HEK293 (cell line): Measurements from ENCODE around the gene SUSD3.

Experiments used
- CTCF ChIA-PET: fragments of 350-600 bp; formaldehyde crosslinking; extraction: SDS; loops from one replicate; lab custom pipeline; 2021; ENCODE audit warnings: antibody characterized with exemption; lab: Yijun Ruan, JAX
- POLR2A ChIA-PET: fragments of 300-600 bp; formaldehyde crosslinking; extraction: SDS; loops from one replicate; lab custom pipeline; 2020; ENCODE audit warnings: antibody characterized with exemption, inconsistent platforms; lab: Yijun Ruan, JAX
- H3K27ac ChIP-seq: fragments of 200-500 bp; sonication (Bioruptor generic); 2 replicates; pipeline ENCODE4 v1.5.1; 2014; ENCODE audit warnings: low read depth, low read length, control low read depth, inconsistent platforms; ENCODE audit errors: extremely low read depth
- H3K36me3 ChIP-seq, 2 experiments: fragments of 200-500 bp in 1 of 2; sonication (Bioruptor generic) in 1 of 2; 1 replicate in 1 of 2; 2 replicates in 1 of 2; pipeline ENCODE4 v1.5.1; 2014 to 2017; ENCODE audit warnings: inconsistent platforms in 2 of 2, low read length in 2 of 2; ENCODE audit not compliant: control insufficient read depth in 2 of 2, insufficient read depth in 1 of 2
- H3K4me1 ChIP-seq: fragments of 200-500 bp; sonication (Bioruptor generic); 2 replicates; pipeline ENCODE4 v1.5.1; 2014; ENCODE audit warnings: mild to moderate bottlenecking, low read length, inconsistent platforms; ENCODE audit not compliant: control insufficient read depth, insufficient read depth
- H3K4me3 ChIP-seq: 2 replicates; pipeline ENCODE4 v1.5.1; 2011; ENCODE audit warnings: low read depth, mild to moderate bottlenecking, control low read depth, low read length, moderate library complexity
- H3K9me3 ChIP-seq: fragments of 200-500 bp; sonication (Bioruptor generic); 2 replicates; pipeline ENCODE4 v1.5.1; 2014; ENCODE audit warnings: low read depth, low read length, inconsistent platforms; ENCODE audit not compliant: control insufficient read depth, insufficient read depth
- GLIS1 ChIP-seq: fragments of 450-650 bp; formaldehyde crosslinking; IDR thresholded peaks from 2 replicates; pipeline ENCODE4 v1.5.1; 2016; ENCODE audit warnings: missing biosample characterization, missing genetic modification characterization
- HOXC10 ChIP-seq: sonication (generic); formaldehyde crosslinking; IDR thresholded peaks from 2 replicates; pipeline ENCODE4 v1.8.1; 2023; ENCODE audit warnings: mild to moderate bottlenecking, missing genetic modification reagents
- KLF10 ChIP-seq: fragments of 450-650 bp; IDR thresholded peaks from 2 replicates; pipeline ENCODE4 v1.5.1; 2018; ENCODE audit warnings: missing biosample characterization, mild to moderate bottlenecking, missing genetic modification characterization
- MZF1 ChIP-seq: fragments of 450-650 bp; formaldehyde crosslinking; IDR thresholded peaks from 2 replicates; pipeline ENCODE4 v1.5.1; 2017; ENCODE audit warnings: missing biosample characterization, missing genetic modification characterization, borderline replicate concordance
- PRDM1 ChIP-seq: fragments of 450-650 bp; formaldehyde crosslinking; IDR thresholded peaks from 2 replicates; pipeline ENCODE4; 2016; ENCODE audit warnings: missing biosample characterization, missing genetic modification characterization
- SALL2 ChIP-seq: fragments of 450-650 bp; formaldehyde crosslinking; IDR thresholded peaks from 2 replicates; pipeline ENCODE4 v1.5.0; 2017; ENCODE audit warnings: missing biosample characterization, mild to moderate bottlenecking, missing genetic modification characterization, borderline replicate concordance
- WT1 ChIP-seq: fragments of 450-650 bp; formaldehyde crosslinking; IDR thresholded peaks from 2 replicates; pipeline ENCODE4 v1.5.1; 2016; ENCODE audit warnings: missing biosample characterization, missing genetic modification characterization
- ZEB2 ChIP-seq: fragments of 450-650 bp; formaldehyde crosslinking; IDR thresholded peaks from 2 replicates; pipeline ENCODE4 v1.5.1; 2016; ENCODE audit warnings: missing biosample characterization, missing genetic modification characterization
- ZFP37 ChIP-seq: fragments of 450-650 bp; formaldehyde crosslinking; IDR thresholded peaks from 2 replicates; pipeline ENCODE4 v1.5.1; 2016; ENCODE audit warnings: missing biosample characterization, missing genetic modification characterization
- ZNF223 ChIP-seq: fragments of 450-650 bp; formaldehyde crosslinking; IDR thresholded peaks from 2 replicates; pipeline ENCODE4 v1.5.1; 2016; ENCODE audit warnings: missing biosample characterization, missing genetic modification characterization
- ZNF335 ChIP-seq: fragments of 450-650 bp; formaldehyde crosslinking; conservative IDR thresholded peaks from 2 replicates; pipeline ENCODE4 v1.5.1; 2016; ENCODE audit warnings: missing biosample characterization, missing genetic modification characterization
- ZNF341 ChIP-seq: fragments of 450-650 bp; formaldehyde crosslinking; IDR thresholded peaks from 2 replicates; pipeline ENCODE4; 2016; ENCODE audit warnings: low read depth, missing biosample characterization, missing genetic modification characterization
- ZNF398 ChIP-seq: fragments of 450-650 bp; formaldehyde crosslinking; IDR thresholded peaks from 2 replicates; pipeline ENCODE4 v1.5.1; 2017; ENCODE audit warnings: missing biosample characterization, missing genetic modification characterization
- ZNF473 ChIP-seq: fragments of 450-650 bp; formaldehyde crosslinking; IDR thresholded peaks from 2 replicates; pipeline ENCODE4 v1.5.1; 2017; ENCODE audit warnings: missing biosample characterization, missing genetic modification characterization
- ZNF544 ChIP-seq: fragments of 450-650 bp; formaldehyde crosslinking; IDR thresholded peaks from 2 replicates; pipeline ENCODE4 v1.5.0; 2017; ENCODE audit warnings: missing biosample characterization, missing genetic modification characterization
- ZNF600 ChIP-seq: fragments of 450-650 bp; formaldehyde crosslinking; IDR thresholded peaks from 2 replicates; pipeline ENCODE4 v1.5.1; 2016; ENCODE audit warnings: missing biosample characterization, missing genetic modification characterization
- ZNF629 ChIP-seq: fragments of 450-650 bp; formaldehyde crosslinking; IDR thresholded peaks from 2 replicates; pipeline ENCODE4 v1.5.1; 2017; ENCODE audit warnings: missing biosample characterization, missing genetic modification characterization
- ZNF777 ChIP-seq: fragments of 450-650 bp; formaldehyde crosslinking; IDR thresholded peaks from 2 replicates; pipeline ENCODE4 v1.5.1; 2017; ENCODE audit warnings: missing biosample characterization, missing genetic modification characterization, borderline replicate concordance
- ZNF785 ChIP-seq: fragments of 450-650 bp; formaldehyde crosslinking; IDR thresholded peaks from 2 replicates; pipeline ENCODE4 v1.5.1; 2016; ENCODE audit warnings: missing biosample characterization, missing genetic modification characterization
- TF ChIP-seq, protein P1 (sequence below): fragments of 450-650 bp; formaldehyde crosslinking; IDR thresholded peaks from 2 replicates; pipeline ENCODE4 v1.5.1; 2016; ENCODE audit warnings: missing biosample characterization, missing genetic modification characterization
- TF ChIP-seq, protein P2 (sequence below): fragments of 450-650 bp; formaldehyde crosslinking; IDR thresholded peaks from 2 replicates; pipeline ENCODE4 v1.5.1; 2016; ENCODE audit warnings: missing biosample characterization, missing genetic modification characterization
- TF ChIP-seq, protein P3 (sequence below): fragments of 450-650 bp; formaldehyde crosslinking; IDR thresholded peaks from 2 replicates; pipeline ENCODE4 v1.5.1; 2017; ENCODE audit warnings: missing biosample characterization, missing genetic modification characterization
- TF ChIP-seq, protein P4 (sequence below): fragments of 450-650 bp; formaldehyde crosslinking; IDR thresholded peaks from 2 replicates; pipeline ENCODE4 v1.5.1; 2016; ENCODE audit warnings: missing biosample characterization, missing genetic modification characterization, low read depth

The SUSD3 gene

DNA sequence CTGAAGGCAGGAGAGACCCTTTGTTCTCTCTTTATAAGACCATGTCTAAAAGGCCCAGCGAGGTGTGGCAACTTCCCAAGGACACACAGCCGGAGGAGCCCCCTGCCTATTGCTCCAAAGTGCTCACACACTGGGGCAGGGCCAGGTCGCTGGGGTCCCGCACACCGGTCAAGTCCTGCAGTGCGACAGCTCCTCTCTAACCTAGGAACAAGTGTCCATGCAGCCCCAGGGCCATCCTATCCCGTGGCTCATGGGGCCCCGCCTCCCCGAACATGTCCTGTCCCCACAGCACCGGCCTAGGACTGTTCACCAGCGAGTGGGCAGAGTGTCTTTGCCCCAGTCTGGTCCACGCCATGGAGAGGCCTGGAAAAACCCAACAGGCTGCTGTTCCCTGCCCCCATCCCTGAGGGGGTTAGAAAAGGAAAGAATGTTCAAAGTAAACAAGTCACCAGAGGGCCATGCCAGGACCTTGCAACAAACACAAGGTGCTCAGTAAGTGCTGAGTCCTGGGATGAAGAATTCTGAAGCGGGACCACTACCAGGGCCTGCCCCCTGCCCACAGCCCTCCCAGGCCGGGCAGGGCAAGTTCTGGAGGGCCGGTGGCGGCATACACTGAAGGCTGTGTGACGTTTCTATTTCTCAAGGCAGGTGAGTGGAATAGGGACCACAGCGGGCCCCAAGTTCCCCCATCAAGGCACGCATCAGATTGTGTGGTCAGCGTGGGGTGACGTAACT is 74.6 kb downstream of the SUSD3 start:
- TF ChIP-seq MZF1 (tag by site-specific recombination) = no peak
- TF ChIP-seq ZNF473 = no peak
- no peak for TF ChIP-seq ZNF600 (tag by site-specific recombination)
- TF ChIP-seq, protein P1, sequence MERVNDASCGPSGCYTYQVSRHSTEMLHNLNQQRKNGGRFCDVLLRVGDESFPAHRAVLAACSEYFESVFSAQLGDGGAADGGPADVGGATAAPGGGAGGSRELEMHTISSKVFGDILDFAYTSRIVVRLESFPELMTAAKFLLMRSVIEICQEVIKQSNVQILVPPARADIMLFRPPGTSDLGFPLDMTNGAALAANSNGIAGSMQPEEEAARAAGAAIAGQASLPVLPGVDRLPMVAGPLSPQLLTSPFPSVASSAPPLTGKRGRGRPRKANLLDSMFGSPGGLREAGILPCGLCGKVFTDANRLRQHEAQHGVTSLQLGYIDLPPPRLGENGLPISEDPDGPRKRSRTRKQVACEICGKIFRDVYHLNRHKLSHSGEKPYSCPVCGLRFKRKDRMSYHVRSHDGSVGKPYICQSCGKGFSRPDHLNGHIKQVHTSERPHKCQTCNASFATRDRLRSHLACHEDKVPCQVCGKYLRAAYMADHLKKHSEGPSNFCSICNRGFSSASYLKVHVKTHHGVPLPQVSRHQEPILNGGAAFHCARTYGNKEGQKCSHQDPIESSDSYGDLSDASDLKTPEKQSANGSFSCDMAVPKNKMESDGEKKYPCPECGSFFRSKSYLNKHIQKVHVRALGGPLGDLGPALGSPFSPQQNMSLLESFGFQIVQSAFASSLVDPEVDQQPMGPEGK (tag by site-specific recombination) = 0 out of 2 replicates have a peak, but pooled peaks have one; percentile 45
- no peak for TF ChIP-seq SALL2 (tag by site-specific recombination)
- TF ChIP-seq, protein P2, sequence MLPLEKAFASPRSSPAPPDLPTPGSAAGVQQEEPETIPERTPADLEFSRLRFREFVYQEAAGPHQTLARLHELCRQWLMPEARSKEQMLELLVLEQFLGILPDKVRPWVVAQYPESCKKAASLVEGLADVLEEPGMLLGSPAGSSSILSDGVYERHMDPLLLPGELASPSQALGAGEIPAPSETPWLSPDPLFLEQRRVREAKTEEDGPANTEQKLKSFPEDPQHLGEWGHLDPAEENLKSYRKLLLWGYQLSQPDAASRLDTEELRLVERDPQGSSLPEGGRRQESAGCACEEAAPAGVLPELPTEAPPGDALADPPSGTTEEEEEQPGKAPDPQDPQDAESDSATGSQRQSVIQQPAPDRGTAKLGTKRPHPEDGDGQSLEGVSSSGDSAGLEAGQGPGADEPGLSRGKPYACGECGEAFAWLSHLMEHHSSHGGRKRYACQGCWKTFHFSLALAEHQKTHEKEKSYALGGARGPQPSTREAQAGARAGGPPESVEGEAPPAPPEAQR (tag by site-specific recombination) = no peak
- TF ChIP-seq GLIS1 (tag by site-specific recombination) = peak; percentile 67
- no peak for TF ChIP-seq ZNF544 (tag by site-specific recombination)
- TF ChIP-seq, protein P3, sequence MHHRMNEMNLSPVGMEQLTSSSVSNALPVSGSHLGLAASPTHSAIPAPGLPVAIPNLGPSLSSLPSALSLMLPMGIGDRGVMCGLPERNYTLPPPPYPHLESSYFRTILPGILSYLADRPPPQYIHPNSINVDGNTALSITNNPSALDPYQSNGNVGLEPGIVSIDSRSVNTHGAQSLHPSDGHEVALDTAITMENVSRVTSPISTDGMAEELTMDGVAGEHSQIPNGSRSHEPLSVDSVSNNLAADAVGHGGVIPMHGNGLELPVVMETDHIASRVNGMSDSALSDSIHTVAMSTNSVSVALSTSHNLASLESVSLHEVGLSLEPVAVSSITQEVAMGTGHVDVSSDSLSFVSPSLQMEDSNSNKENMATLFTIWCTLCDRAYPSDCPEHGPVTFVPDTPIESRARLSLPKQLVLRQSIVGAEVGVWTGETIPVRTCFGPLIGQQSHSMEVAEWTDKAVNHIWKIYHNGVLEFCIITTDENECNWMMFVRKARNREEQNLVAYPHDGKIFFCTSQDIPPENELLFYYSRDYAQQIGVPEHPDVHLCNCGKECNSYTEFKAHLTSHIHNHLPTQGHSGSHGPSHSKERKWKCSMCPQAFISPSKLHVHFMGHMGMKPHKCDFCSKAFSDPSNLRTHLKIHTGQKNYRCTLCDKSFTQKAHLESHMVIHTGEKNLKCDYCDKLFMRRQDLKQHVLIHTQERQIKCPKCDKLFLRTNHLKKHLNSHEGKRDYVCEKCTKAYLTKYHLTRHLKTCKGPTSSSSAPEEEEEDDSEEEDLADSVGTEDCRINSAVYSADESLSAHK (tag by site-specific recombination) = no peak
- no peak for TF ChIP-seq ZFP37 (tag by site-specific recombination)
- TF ChIP-seq ZNF629 (tag by site-specific recombination) = peak; percentile 66; the same call in 1 of the 2 replicates
- peak; percentile 16; the same call in 1 of the 2 replicates for TF ChIP-seq ZNF335 (tag by site-specific recombination)
- TF ChIP-seq ZNF341 (tag by site-specific recombination) = no peak
- TF ChIP-seq, all 188 proteins: peak for 4
- Histone ChIP-seq H3K4me1 (0 out of 2 replicates have a peak, but pooled peaks cover 2% of the 10 kb centered on the region), H3K36me3 (peaks cover 0 to 8% of the 10 kb centered on the region in 2 experiments; a peak in 1 of 3 replicates), H3K9me3 (no peaks in the 10 kb centered on the region), H3K4me3 (peak overlapping the region; percentile 80), H3K27ac (no peak overlapping the region; the same call in 1 of the 2 replicates)
- ChIA-PET POLR2A (interaction anchor here (0.8 to 1.5 kb wide), 5 partner anchors 9 to 433 kb away, joined by 3 to 23 read pairs (median 6); partner anchors contain the start of genes CARD19 and FAM120AOS), CTCF (interaction anchor here (0.6 to 3.1 kb wide), 5 partner anchors 13 to 256 kb away, joined by 3 to 15 read pairs (median 3); no protein-coding TSS in a partner anchor)

DNA sequence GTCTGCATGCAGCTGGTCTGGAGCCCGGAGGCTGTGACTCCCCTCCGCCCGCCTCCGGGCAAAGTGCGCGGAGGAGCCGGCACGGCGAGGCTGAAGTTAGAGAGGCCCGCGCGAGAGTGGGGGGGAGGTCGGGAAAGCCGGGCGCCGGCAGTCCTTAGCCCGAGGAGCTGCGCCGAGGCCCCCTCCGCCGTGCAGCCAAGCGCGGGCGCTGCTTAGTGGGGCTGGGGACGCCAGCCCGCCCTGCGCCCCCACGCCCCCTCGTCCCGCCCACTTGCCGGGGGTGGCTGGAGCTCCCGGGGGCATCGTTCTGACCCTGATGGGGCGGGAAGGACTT is 75.1 kb downstream of the SUSD3 start:
- Histone ChIP-seq H3K27ac (peak overlapping the region; percentile 76; the same call in 1 of the 2 replicates), H3K4me1 (0 out of 2 replicates have a peak, but pooled peaks cover 2% of the 10 kb centered on the region), H3K9me3 (no peaks in the 10 kb centered on the region), H3K4me3 (peak overlapping the region; percentile 80), H3K36me3 (peaks cover 0 to 8% of the 10 kb centered on the region in 2 experiments; a peak in 1 of 3 replicates)
- POLR2A ChIA-PET = interaction anchor here (0.6 to 1.5 kb wide), 8 partner anchors 8 to 433 kb away, joined by 3 to 23 read pairs (median 5); partner anchors contain the start of genes CARD19 and FAM120AOS
- CTCF ChIA-PET = interaction anchor here (0.7 to 3.1 kb wide), 5 partner anchors 13 to 130 kb away, joined by 3 to 15 read pairs (median 3); no protein-coding TSS in a partner anchor
- TF ChIP-seq, protein P4, sequence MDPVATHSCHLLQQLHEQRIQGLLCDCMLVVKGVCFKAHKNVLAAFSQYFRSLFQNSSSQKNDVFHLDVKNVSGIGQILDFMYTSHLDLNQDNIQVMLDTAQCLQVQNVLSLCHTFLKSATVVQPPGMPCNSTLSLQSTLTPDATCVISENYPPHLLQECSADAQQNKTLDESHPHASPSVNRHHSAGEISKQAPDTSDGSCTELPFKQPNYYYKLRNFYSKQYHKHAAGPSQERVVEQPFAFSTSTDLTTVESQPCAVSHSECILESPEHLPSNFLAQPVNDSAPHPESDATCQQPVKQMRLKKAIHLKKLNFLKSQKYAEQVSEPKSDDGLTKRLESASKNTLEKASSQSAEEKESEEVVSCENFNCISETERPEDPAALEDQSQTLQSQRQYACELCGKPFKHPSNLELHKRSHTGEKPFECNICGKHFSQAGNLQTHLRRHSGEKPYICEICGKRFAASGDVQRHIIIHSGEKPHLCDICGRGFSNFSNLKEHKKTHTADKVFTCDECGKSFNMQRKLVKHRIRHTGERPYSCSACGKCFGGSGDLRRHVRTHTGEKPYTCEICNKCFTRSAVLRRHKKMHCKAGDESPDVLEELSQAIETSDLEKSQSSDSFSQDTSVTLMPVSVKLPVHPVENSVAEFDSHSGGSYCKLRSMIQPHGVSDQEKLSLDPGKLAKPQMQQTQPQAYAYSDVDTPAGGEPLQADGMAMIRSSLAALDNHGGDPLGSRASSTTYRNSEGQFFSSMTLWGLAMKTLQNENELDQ (tag by site-specific recombination) = no peak
- TF ChIP-seq PRDM1 (no peak), HOXC10 (no peak), ZNF777 (no peak), WT1 (tag by site-specific recombination) (no peak), ZNF223 (tag by site-specific recombination) (0 out of 2 replicates have a peak, but pooled peaks have one; percentile 24), ZEB2 (no peak), ZNF785 (tag by site-specific recombination) (no peak), ZNF398 (tag by site-specific recombination) (peak; percentile 59), KLF10 (tag by site-specific recombination) (no peak)
